SK-MEL-5 (cell line): ENCODE data around the gene PPIL6. TPM values are rescaled to one million over a fixed set of nuclear protein-coding genes. Genes with fewer than 3 reads are reported as not detected.

Experiments
- DNase-seq: peaks from one replicate; pipeline ENCODE4 v3.0.0-alpha.2; 2016; ENCODE audit warnings: low read depth, low spot score
- in situ Hi-C: cut with HindIII; loops from 2 replicates; pipeline ENCODE4 v1.10.0; 2016; ENCODE audit warnings: low sequenced_read_pairs, high pct_unique_total_duplicates, low pct_unique_long_range_greater_than_20kb
- total RNA-seq: library from RNA; depleted of rRNA; stranded (reverse); fragments of >200 nt; shearing (Covaris generic); gene quantifications from 2 replicates; pipeline ENCODE4 v1.2.3, GENCODE V29; 2014; rRNA removed

PPIL6 gene
- total RNA-seq, 1 experiment from 2014 or later, result 1.2 TPM

- in situ Hi-C loops, result no loop called here
- DNase-seq, result no peak
Measured at GRCh38 chr6:109358204-109358603, 82.2 kb downstream of the PPIL6 start.

DNA sequence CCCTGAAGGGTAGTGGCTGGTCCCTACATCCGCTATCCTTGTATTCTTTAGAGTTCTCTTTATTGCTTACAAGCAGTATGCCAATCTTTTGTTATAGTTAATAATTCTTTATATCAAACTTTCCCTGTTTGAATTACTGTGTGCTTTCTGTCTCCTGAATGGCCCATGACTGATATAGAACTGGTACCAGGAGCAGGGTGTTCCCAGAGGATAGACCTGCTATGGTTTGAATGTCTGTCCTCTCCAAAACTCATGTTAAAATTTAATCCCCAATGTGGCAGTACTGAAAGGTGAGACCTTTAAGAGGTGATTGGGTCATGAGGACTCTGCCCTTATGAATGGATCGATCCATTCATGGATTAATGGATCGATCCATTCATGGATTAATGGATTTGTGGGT lies 84.2 kb downstream of the PPIL6 start:
- in situ Hi-C loops, result no loop called here
- DNase-seq, result no peak

DNA sequence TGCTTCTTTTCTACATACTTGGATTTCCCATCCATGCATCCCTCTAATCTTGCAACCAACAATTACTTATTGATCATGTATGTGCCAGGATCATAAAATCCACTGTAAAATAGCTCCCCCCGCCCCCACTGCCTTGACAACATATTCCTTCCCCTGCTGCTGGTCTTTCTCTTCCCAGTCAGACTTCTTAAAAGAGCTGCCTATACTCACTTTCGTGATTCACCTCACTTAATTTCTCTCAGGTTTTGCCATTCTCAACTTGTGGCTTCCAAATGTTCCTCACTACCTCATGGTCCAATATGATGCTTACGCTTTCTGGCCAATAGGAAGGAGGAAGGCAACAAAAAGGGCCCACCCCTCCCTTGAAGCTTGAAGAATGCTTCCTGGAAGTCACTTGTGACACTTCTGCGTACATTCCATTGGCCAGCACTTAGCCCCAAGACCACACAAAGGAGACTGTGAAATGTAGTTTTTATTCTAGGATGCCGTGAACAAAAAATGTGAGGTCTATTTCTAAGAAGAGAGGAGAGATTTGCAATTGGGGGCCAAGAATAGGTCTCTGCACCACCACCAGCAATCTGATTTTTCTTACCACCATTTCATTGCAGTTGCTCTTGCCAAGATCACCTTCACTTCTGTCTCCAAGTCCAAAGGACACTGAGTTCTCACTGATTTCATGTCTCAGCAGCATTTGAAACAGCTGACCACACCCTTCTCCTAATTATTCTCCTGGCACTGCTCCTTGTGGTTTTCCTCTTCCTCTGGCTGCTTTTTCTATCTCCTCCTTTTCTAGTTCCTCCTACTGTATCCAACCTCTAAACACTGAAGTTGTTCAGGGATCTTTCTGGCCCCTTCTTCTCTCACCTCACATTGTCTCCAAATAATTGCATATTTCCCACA lies 88.9 kb downstream of the PPIL6 start:
- in situ Hi-C loops, result no loop called here
- DNase-seq, result no peak

- no peak for DNase-seq
- in situ Hi-C loops, result no loop called here
Measured at GRCh38 chr6:109349419-109349987, 90.9 kb downstream of the PPIL6 start.

- DNase-seq, result no peak
- in situ Hi-C loops, result no loop called here
Measured at GRCh38 chr6:109348226-109348625, 92.2 kb downstream of the PPIL6 start.

- DNase-seq, result no peak
Measured at GRCh38 chr6:109347779-109348178, 92.6 kb downstream of the PPIL6 start.

GRCh38 chr6:109345986-109346385 lies 94.4 kb downstream of the PPIL6 start:
- no peak for DNase-seq
- in situ Hi-C loops, result no loop called here

More at GRCh38 chr6:109347779-109348178, 92.6 kb downstream of the PPIL6 start:
- in situ Hi-C loops, result no loop called here

DNA sequence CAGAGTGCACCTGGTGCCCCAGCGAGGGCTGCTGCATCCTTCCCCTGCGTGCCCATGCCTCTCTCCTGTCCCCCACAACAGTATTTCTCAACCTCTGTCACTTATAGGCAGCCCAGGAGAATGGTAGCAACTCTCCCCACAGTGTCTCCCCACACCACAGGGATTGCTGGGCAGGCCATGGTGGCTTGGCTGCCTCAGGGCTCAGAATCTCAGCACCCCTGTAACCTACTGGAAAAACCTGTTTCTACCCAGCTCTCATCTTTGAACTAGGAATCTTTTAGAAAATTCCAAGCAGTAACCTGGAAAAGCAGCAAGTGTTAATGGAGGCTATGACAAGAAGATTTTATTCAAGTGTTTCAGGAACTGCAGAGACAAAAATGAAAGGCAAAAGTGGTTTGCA lies 96.2 kb downstream of the PPIL6 start:
- DNase-seq, result no peak
- in situ Hi-C loops, result no loop called here

GRCh38 chr6:109343518-109343917 lies 96.9 kb downstream of the PPIL6 start:
- in situ Hi-C loops, result no loop called here
- DNase-seq, result no peak

- DNase-seq, result no peak
- in situ Hi-C loops, result no loop called here
Measured at GRCh38 chr6:109342911-109343310, 97.5 kb downstream of the PPIL6 start.

- no peak for DNase-seq
- in situ Hi-C loops, result no loop called here
Measured at GRCh38 chr6:109342506-109342905, 97.9 kb downstream of the PPIL6 start.

DNA sequence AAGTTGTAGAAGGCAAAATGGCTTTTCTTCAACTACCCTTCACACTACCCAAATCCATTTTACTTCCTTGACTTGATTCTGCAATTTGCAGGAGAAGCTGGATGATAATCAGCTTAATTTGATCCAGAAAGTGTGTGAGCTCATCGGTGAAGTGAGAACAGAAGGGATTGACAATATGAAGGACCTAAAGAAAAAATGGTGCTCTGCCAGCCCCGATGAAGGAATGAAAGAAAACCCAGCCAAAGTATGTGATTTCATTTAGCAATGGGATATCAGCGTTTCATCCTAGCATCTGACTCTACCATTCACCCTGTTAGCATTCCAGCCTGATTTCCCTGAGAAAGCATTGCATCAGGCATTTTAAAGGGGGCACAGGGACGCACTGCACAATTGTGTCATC lies 99.6 kb downstream of the PPIL6 start:
- in situ Hi-C loops, result no loop called here
- DNase-seq, result no peak

Other genes with a start within 250 kb of the PPIL6 start
- 202 and 217 TPM in 2 replicates for gene CD164, start 58.2 kb downstream of the PPIL6 start, total RNA-seq
- gene SMPD2, start 96 bp upstream of the PPIL6 start, total RNA-seq, result 31.4 and 32.7 TPM in 2 replicates
- gene MICAL1, start 15.1 kb upstream of the PPIL6 start, total RNA-seq, result 43.1 and 47.8 TPM in 2 replicates
- gene ZBTB24, start 42.6 kb upstream of the PPIL6 start, total RNA-seq, result 15.8 and 17.4 TPM in 2 replicates